GM21529 (cell line): ENCODE results near the gene SLC30A2.

Source experiments
- ATAC-seq: cut with Tn5 transposase; IDR thresholded peaks from one replicate; pipeline ENCODE4 v1.9.1; 2021; ENCODE audit not compliant: unreplicated experiment

SLC30A2 gene

GRCh38 chr1:26023826-26024225 lies 22.1 kb downstream of the SLC30A2 start:
- ATAC-seq, result no peak

DNA sequence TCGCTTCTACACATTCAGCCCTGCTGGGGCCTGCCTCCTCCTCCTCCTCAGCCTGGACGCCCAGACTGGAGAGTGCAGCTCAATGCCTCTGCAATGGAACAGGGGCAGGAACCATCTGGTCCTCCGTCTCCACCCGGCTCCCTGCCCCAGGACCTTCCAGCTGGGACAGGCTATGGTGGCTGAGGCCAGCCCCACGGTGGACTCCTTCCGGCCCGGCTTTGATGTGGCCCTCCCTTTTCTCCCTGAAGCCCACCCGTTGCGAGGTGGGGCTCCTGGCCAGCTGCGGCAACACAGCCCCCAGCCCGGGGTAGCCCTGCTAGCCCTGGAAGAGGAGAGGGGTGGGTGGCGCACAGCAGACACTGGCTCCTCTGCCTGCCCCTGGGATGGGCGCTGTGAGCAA lies 22.9 kb downstream of the SLC30A2 start:
- ATAC-seq, result no peak

DNA sequence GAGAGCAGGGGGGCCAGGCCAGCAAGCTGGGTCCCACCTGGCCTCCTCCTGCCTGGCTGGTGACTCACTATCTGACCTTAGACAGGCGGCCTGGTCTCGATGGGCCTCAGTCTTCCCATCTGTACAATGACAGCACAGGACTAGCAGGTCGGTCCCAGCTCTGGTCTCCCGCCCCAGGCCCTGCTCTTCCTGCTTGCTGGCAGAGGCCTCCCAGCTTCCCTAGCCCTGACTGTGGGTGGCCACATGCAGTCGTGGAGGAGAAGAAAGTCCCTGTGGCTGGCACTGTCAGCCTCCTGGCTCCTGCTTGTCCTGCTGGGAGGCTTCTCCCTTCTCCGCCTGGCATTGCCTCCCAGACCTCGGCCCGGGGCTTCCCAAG lies 23.5 kb downstream of the SLC30A2 start:
- ATAC-seq, result no peak

DNA sequence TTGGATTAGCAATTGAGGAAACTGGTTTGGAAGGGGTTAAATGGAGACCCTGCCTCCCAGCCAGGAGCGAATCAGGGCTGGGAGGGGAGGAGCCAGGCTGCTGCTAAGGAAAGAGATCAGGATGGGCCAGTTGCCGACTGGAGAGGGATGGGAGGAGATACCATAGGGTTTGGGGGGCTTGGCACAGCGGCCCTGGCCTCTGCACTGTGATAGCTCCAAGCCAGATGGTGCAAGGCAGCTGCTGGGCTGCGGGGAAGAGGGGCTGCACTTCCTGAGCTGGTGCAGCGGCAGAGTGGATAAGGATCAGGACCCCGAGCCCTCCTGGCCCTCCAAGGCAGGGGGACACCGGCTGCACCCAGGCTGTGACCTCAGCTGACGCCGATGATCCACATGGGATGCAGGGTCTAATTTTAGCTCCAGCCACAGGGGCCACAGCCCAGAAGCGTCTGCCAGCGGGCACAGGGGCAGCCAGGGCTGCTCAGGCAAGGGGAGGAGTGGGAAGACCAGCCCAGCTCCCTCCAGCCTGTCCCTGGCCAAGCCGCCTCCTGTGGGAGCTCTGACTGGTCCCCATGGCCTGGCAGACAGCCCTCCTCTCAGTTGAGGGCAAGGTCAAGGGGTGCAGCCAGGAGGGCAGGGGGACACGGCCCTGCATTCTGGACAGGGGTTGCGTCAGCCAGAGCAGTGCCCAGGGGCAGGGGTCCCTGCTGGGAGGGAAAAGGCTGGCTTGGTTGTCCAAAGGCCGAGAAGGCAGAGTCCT lies 24.1 kb downstream of the SLC30A2 start, which contains the start of gene EXTL1:
Gene EXTL1 (plus strand): TSS at position 129 of the 757 bp plus-strand sequence. CDS start 872 bp downstream, outside the sequence.
- no peak for ATAC-seq

GRCh38 chr1:26020941-26021646 lies 24.8 kb downstream of the SLC30A2 start:
- ATAC-seq, result no peak

DNA sequence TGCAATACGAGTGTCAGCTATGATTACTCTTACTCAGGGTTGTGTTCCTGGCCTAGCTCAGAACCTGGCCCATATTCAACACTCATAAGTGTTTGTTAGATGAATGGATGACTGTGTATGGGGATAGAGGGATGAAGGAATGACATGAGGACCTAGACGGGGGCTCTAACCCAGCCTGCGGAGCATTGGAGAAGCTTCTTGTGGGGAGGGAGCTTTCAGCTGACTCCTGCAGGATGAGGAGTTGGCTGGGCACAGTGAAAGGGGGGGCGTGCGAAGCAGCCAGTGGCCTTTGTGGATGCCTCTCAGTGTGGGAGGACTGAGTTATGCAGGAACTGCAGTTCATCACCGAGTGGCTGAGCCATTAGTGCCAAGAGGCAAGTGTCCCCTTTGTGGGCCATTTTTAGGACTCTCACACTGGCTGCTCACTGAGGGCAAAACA lies 25.6 kb downstream of the SLC30A2 start:
- ATAC-seq, result no peak

- no peak for ATAC-seq
Measured at GRCh38 chr1:26019641-26020315, 26.1 kb downstream of the SLC30A2 start.

- ATAC-seq, result no peak
Measured at GRCh38 chr1:26017606-26018005, 28.3 kb downstream of the SLC30A2 start.

GRCh38 chr1:26016953-26017545 lies 28.9 kb downstream of the SLC30A2 start:
- no peak for ATAC-seq

- ATAC-seq, result no peak
Measured at GRCh38 chr1:26016258-26016952, 29.5 kb downstream of the SLC30A2 start.

DNA sequence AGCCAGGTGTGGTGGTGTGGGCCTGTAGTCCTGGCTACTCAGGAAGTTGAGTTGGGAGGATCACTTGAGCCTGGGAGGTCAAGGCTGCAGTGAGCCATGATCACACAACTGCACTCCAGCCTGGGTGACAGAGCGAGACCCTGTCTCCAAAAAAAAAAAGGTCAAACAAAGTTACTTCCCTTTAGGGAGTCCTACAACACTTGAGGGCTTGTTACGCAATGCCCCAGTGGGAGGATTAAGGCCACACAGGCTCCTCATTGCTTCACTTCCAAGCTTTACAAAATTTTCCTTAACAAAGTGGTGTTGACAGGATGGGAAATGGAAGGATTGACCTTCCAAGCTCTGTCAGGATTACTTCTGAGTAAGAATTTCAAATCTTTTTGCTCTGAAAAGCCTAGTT lies 30.6 kb downstream of the SLC30A2 start:
- no peak for ATAC-seq

GRCh38 chr1:26014179-26014578 lies 31.7 kb downstream of the SLC30A2 start:
- ATAC-seq, result no peak

GRCh38 chr1:26012864-26013263 lies 33.1 kb downstream of the SLC30A2 start:
- no peak for ATAC-seq

DNA sequence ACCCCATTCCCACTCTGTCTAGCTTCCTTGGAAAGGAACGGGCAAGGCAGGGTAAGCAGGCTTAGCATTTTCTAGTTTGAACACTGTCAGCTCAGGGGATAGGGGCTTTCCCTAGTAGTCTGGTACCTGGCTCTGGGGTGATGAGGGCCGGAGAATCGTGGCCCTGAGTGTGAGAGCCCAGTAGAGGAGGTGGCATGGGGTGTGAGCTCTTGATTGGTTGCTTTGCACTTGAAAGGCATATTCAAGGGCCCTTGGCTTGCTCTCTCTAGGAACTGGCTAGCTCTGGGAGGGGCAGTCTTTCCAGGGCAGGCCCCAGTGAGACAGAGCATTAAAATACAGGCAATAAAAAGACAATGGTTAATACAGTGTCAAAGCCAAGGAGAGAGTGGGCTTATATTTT lies 35.1 kb downstream of the SLC30A2 start:
- ATAC-seq, result no peak

DNA sequence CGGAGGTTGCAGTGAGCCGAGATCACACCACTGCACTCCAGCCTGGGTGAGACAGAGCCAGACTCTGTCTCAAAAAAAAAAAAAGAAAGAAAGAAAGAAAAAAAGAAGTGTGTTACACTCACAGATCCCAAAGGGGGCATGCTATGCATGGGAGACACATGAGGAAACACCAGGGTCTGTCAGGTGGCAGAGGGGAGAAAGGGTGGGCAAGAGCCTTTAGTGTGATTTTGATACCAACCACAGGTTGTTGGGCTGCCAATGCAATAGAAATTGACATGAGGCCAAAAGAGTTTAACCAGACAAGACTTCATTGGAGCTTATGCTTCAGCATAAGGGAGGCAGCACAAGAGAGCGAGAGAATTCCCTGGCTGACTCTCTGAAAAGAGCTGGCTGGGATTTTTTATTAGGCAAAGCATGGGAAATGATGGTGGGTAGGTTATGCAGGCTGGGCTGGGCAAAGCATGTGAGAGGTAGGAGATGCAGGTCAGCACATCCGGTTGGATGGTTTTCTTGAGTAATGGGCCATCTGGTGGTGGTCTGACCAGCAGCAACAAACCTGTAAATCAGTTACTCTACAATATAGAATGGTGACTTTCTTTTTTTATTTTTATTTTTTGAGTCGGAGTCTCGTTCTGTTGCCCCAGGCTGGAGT lies 36.0 kb downstream of the SLC30A2 start:
- ATAC-seq, result no peak

GRCh38 chr1:26006710-26007109 lies 39.2 kb downstream of the SLC30A2 start:
- ATAC-seq, result no peak

DNA sequence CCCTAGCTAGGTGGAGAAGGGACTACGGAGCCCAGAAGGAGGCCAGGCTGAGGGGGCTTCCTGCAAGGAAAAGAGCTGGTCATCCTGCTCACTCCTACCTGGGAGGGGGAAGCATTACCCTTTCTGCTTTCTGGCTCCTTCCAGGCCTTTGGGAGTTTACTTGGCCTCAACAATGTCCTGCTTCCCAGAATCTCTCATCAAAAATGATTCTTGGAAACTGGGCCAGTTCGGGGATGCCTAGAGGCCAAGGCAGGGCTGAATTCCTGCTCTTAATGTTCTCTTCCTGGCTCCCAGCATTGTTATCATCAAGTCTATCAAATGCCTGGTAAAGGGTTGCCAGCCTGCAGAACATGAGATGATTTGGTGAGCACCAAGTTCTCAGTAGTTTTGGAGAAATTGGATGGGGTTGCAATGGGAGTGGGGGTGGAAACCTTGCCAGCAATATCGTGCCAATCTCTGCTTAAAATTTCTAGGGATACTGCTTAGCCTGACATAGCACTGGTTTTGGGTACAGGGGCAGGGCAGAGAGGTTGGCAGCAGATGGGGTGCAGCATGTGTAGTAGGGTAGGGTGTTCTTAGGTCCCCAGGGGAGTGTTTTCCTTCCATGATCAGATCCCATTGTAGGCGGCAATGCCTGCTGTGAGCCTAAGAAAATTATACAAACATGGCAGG lies 40.3 kb downstream of the SLC30A2 start:
- ATAC-seq, result no peak

DNA sequence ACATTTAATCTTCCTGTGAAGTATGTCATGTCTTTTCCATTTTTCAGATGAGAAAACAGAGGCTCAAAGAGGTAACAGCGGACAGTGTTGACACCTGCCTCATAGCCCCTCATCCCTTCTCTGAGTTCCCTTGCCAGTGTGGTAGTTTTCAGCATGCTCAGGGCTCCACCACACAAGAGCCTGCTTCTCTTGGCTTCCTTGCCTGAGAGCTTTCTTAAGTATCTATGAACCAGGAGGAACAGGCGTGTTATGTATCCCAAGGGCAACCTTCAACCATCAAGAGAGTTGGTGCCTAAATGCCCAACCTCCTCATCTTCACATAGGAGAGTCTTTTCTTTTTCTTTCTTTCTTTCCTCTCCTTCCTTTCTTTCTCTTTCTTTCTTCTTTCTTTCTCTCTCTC lies 42.2 kb downstream of the SLC30A2 start:
- ATAC-seq, result no peak

DNA sequence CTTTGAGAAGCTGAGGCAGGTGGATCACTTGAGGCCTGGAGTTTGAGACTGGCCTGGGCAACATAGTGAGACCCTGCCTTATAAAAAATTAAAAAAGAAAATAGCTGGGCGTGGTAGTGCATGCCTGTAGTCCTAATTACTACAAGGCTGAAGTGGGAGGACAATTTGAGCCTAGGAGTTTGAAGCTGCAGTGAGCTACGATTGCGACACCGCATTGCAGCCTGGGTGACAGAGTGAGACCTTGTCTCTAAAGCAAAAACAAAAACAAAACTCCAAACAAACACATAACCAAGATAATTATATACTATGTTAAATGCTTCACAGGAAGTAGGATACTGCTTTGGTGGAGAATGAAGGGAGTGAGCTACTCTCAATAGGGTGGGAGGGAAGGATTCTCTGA lies 42.7 kb downstream of the SLC30A2 start:
- no peak for ATAC-seq
